Gastroesophageal sphincter (tissue), 4 donors: ENCODE results near the gene DNM3. TPM values are rescaled to one million over a fixed set of nuclear protein-coding genes. Genes with fewer than 3 reads are reported as not detected.
A peak's percentile ranks its signal among the peaks of the same experiment; 100 is the strongest.

Experiments
- ATAC-seq: fragments of 150-250 bp; one replicate; pipeline ENCODE4 v1.9.1; 2016; ENCODE audit warnings: mild to moderate bottlenecking, moderate library complexity
- H3K27ac ChIP-seq, 4 donors: fragments of 200-600 bp; sonication (generic) in 3 of 4; 1 replicate in 3 of 4; 2 replicates in 1 of 4; pipeline ENCODE4 v1.5.1; 2016 to 2019
- H3K27me3 ChIP-seq: fragments of 200-600 bp; sonication (generic); one replicate; pipeline ENCODE4 v1.5.1; 2019
- H3K36me3 ChIP-seq, 2 donors: fragments of 200-600 bp; sonication (generic); one replicate each; pipeline ENCODE4 v1.5.1; 2019; ENCODE audit warnings: control low read depth in 1 of 2
- H3K4me1 ChIP-seq, 3 donors: fragments of 200-600 bp; sonication (generic); 1 replicate in 2 of 3; 2 replicates in 1 of 3; pipeline ENCODE4 v1.5.1; 2016 to 2019; ENCODE audit warnings: control low read depth in 2 of 3
- H3K4me3 ChIP-seq, 2 donors: fragments of 200-600 bp; sonication (generic); one replicate each; pipeline ENCODE4 v1.5.1; 2019; ENCODE audit warnings: mild to moderate bottlenecking in 1 of 2, moderate library complexity in 1 of 2
- H3K9me3 ChIP-seq, 3 donors: fragments of 200-600 bp; sonication (generic); one replicate each; pipeline ENCODE4 v1.5.1; 2017 to 2019; ENCODE audit warnings: control low read depth in 2 of 3
- EP300 ChIP-seq: sonication (generic); formaldehyde crosslinking; IDR thresholded peaks from one replicate; pipeline ENCODE4 v1.6.1; 2017; ENCODE audit warnings: antibody characterized with exemption, mild to moderate bottlenecking
- POLR2A ChIP-seq, 2 donors: fragments of 450-650 bp; IDR thresholded peaks; one replicate each; pipeline ENCODE4 v1.6.1; 2017; ENCODE audit warnings: antibody characterized with exemption in 2 of 2, mild to moderate bottlenecking in 2 of 2, moderate library complexity in 1 of 2
- POLR2AphosphoS5 ChIP-seq: sonication (generic); formaldehyde crosslinking; IDR thresholded peaks from one replicate; pipeline ENCODE4 v1.6.1; 2017; ENCODE audit warnings: antibody characterized with exemption
- WGBS, 2 donors: methylation state at CpG; one replicate each; pipeline ENCODE4 v1.1.5; 2018; ENCODE audit warnings: low coverage in 1 of 2; 5-methylcytosine and 5-hydroxymethylcytosine counted together
- total RNA-seq, 4 donors: library from RNA; depleted of rRNA; stranded (reverse); fragments of >200 nt; gene quantifications; one replicate each; pipeline ENCODE4 v1.1.0, GENCODE V29; 2016
- TF ChIP-seq, protein P1 (sequence below), 4 experiments: fragments of 200-600 bp in 2 of 4; fragments of 450-650 bp in 2 of 4; sonication (generic) in 1 of 4; IDR thresholded peaks; one replicate each; pipeline ENCODE4 v1.5.1; 2017 to 2019; ENCODE audit warnings: antibody characterized with exemption in 4 of 4, mild to moderate bottlenecking in 2 of 4, moderate library complexity in 2 of 4

Gene DNM3
- total RNA-seq, 4 donors from 2014 or later: 1.9 to 5.0 (median 3.9) TPM

DNA sequence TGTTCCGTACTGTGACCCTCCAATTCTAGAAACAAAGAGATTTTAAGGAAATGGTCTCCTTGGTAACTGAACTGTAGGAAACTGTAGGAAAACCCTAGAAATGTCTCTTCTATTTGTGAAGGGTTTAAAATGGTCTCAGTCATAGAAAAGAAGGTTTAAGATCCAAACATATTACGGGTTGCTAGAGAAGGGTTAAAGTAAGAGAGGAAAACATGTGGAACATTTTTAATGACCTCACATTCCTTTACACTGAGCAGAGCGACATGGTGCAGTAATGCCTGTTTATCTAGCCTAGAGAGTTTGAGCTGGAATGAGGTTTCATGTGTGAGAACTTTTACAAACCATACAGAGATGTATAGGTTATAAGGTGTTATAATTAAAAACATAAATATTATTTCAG is 542.2 kb downstream of the DNM3 start:
- H3K4me3 ChIP-seq: no peak overlapping the region
- peak; percentile 61 for ATAC-seq
- peak overlapping the region in 3 of 4 donors; percentile 40 to 63 (median 58) for H3K27ac ChIP-seq
- no peaks in the 10 kb centered on the region for H3K27me3 ChIP-seq
- TF ChIP-seq, protein P1, sequence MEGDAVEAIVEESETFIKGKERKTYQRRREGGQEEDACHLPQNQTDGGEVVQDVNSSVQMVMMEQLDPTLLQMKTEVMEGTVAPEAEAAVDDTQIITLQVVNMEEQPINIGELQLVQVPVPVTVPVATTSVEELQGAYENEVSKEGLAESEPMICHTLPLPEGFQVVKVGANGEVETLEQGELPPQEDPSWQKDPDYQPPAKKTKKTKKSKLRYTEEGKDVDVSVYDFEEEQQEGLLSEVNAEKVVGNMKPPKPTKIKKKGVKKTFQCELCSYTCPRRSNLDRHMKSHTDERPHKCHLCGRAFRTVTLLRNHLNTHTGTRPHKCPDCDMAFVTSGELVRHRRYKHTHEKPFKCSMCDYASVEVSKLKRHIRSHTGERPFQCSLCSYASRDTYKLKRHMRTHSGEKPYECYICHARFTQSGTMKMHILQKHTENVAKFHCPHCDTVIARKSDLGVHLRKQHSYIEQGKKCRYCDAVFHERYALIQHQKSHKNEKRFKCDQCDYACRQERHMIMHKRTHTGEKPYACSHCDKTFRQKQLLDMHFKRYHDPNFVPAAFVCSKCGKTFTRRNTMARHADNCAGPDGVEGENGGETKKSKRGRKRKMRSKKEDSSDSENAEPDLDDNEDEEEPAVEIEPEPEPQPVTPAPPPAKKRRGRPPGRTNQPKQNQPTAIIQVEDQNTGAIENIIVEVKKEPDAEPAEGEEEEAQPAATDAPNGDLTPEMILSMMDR (IDR thresholded peaks at IDR 0.05): no peak
- TF ChIP-seq EP300 (no peak), POLR2AphosphoS5 (peak; percentile 30)
- no peaks in the 10 kb centered on the region for H3K9me3 ChIP-seq
- WGBS, 2 donors: 6 to 21% methylated on average over 3 of the region's 3 CpGs
- peaks cover 0 to 39% (median 3%) of the 10 kb centered on the region in 3 donors for H3K4me1 ChIP-seq
- no peaks in the 10 kb centered on the region for H3K36me3 ChIP-seq

DNA sequence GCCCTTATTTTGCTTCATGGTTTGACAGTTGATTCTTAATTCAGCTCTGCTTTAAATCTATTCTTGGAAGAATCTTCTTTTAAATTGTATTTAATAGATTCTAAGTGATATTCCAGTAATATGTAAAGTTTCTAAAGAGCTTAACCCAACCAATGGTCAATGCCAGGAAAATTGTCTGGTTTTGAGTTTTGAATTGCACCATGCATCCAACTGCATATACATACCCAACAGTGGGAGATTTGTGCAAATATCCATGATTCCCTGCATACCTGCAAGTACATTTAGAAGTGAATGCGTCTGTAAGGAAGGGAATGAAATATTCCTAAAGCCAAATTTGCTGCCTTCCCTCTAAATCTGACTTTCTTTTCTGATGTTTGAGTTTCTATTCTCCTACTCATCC is 543.4 kb downstream of the DNM3 start:
- TF ChIP-seq POLR2A (IDR thresholded peaks at IDR 0.05) (no peak), POLR2AphosphoS5 (no peak), EP300 (no peak)
- TF ChIP-seq, protein P1 (IDR thresholded peaks at IDR 0.05): no peak
- peaks cover 0 to 41% (median 3%) of the 10 kb centered on the region in 3 donors for H3K4me1 ChIP-seq
- H3K27me3 ChIP-seq: no peaks in the 10 kb centered on the region
- no peak overlapping the region for H3K27ac ChIP-seq
- no peak overlapping the region for H3K4me3 ChIP-seq
- ATAC-seq: no peak
- 88 to 100% methylated on average over 1 of the region's 1 CpG for WGBS, 2 donors
- no peaks in the 10 kb centered on the region for H3K9me3 ChIP-seq
- no peaks in the 10 kb centered on the region for H3K36me3 ChIP-seq

DNA sequence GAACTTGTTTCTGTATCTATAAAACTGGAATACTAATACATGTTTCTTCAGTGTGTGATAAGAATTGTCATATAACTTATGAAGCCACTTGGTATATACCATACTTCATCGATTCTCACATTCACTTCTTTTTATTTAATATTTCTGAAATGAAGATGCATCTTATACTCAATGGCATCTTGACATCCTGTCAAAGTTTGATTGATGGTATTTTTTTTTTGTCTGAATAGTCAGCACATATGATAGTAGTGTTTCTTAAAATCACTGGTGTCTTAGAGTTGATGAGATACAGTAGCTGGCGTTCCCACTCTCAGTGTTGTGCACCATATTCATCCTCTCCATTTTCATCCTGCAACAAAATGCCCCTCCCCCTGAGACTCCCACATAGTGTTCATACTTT is 544.7 kb downstream of the DNM3 start:
- TF ChIP-seq POLR2AphosphoS5 (no peak), EP300 (no peak), POLR2A (IDR thresholded peaks at IDR 0.05) (no peak)
- TF ChIP-seq, protein P1 (IDR thresholded peaks at IDR 0.05): no peak
- ATAC-seq: no peak

DNA sequence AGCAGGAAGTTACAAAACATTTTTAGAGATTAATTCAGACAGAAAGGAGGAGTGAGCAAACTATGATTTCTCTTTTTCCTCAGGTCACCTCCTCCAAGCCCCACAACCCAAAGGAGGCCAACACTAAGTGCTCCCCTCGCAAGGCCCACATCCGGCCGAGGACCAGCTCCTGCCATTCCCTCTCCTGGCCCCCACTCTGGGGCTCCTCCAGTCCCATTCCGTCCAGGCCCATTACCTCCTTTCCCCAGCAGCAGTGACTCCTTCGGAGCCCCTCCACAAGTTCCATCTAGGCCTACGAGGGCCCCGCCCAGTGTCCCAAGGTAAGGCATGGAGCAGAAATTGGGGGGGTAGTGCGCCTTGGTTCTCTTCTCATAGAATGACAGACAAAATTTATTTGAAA is 547.2 kb downstream of the DNM3 start:
- 92 to 100% methylated on average over 3 to 8 of the region's 8 CpGs for WGBS, 2 donors
- Histone ChIP-seq H3K27me3 (no peaks in the 10 kb centered on the region), H3K36me3 (no peaks in the 10 kb centered on the region), H3K9me3 (no peaks in the 10 kb centered on the region), H3K27ac (no peak overlapping the region), H3K4me1 (peaks cover 0 to 40% (median 3%) of the 10 kb centered on the region in 3 donors), H3K4me3 (no peak overlapping the region)
- ATAC-seq: no peak
- no peak for TF ChIP-seq POLR2A (IDR thresholded peaks at IDR 0.05)
- no peak for TF ChIP-seq EP300
- no peak for TF ChIP-seq POLR2AphosphoS5
- TF ChIP-seq, protein P1 (IDR thresholded peaks at IDR 0.05): no peak

More for the DNA sequence above, 544.7 kb downstream of the DNM3 start:
- no peak overlapping the region for H3K27ac ChIP-seq
- no peak overlapping the region for H3K4me3 ChIP-seq
- peaks cover 0 to 46% (median 3%) of the 10 kb centered on the region in 3 donors for H3K4me1 ChIP-seq
- no peaks in the 10 kb centered on the region for H3K27me3 ChIP-seq
- no peaks in the 10 kb centered on the region for H3K36me3 ChIP-seq
- 93 to 100% methylated on average over 2 of the region's 2 CpGs for WGBS, 2 donors
- no peaks in the 10 kb centered on the region for H3K9me3 ChIP-seq

DNA sequence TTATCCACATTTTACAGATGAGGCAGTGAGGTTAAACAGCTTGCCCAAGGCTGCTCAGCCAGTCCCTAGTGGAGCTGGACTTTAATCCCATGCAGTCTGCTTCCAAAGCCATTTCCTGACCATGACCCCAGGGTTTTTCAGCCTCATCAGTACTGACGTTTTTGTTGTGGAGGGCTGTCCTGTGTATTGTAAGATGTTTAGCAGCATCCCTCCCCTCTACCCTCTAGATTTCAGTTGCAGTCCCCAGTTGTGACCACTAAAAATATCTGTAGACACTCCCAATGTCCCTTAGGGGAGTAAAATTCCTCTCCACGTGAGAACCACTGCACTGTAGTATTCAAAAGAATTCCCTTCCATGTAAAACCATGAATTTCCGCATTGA is 549.0 kb downstream of the DNM3 start:
- H3K9me3 ChIP-seq: no peaks in the 10 kb centered on the region
- TF ChIP-seq POLR2AphosphoS5 (no peak), EP300 (no peak), POLR2A (IDR thresholded peaks at IDR 0.05) (no peak)
- TF ChIP-seq, protein P1 (IDR thresholded peaks at IDR 0.05): no peak
- peak overlapping the region in 3 of 4 donors; percentile 16 to 51 (median 26) for H3K27ac ChIP-seq
- peaks cover 6 to 45% (median 9%) of the 10 kb centered on the region in 3 donors for H3K4me1 ChIP-seq
- H3K4me3 ChIP-seq: no peak overlapping the region
- no peaks in the 10 kb centered on the region for H3K27me3 ChIP-seq
- 40 to 51% methylated on average over 1 to 2 of the region's 3 CpGs for WGBS, 2 donors
- H3K36me3 ChIP-seq: no peaks in the 10 kb centered on the region
- ATAC-seq: no peak
